Naive thymus-derived CD8-positive, alpha-beta T cell (primary cell): ENCODE data around the gene PRLR. TPM values are rescaled to one million over a fixed set of nuclear protein-coding genes. Genes with fewer than 3 reads are reported as not detected.
"Not testable (repeated sequence)": the region's sequence is repeated elsewhere in the genome, so short reads cannot be mapped to it uniquely, and the experiment has no call there.

Experiments
- ATAC-seq, 2 donors: fragments of 150-1000 bp; cut with Tn5 transposase in 1 of 2; sonication (Bioruptor Pico), chemical (Tn5 transposase) in 1 of 2; 1 replicate in 1 of 2; 2 replicates in 1 of 2; pipeline ENCODE4 v1.10.0; 2021; ENCODE audit warnings: mild to moderate bottlenecking in 2 of 2, moderate library complexity in 2 of 2
- POLR2A ChIA-PET: fragments of 350-600 bp; sonication (Branson Sonifier 250); formaldehyde crosslinking; loops from one replicate; lab custom pipeline; 2021; ENCODE audit warnings: antibody characterized with exemption; lab: Charles Lee
- DNase-seq, 10 donors: peaks; one replicate each; pipeline versions ENCODE4 v3.0.0 to v3.0.0-alpha.2; 2020 to 2022
- H3K27ac Mint-ChIP-seq, 10 donors: one replicate each; pipeline ENCODE4 v1.8.0; 2020 to 2022; ENCODE audit warnings: mild to moderate bottlenecking in 10 of 10, mixed read lengths in 10 of 10, moderate library complexity in 4 of 10, inconsistent platforms in 1 of 10
- H3K27me3 Mint-ChIP-seq, 5 donors: one replicate each; pipeline ENCODE4 v1.8.0; 2021 to 2022; ENCODE audit warnings: mixed read lengths in 5 of 5
- H3K36me3 Mint-ChIP-seq, 3 donors: one replicate each; pipeline ENCODE4 v1.8.0; 2020 to 2022; ENCODE audit warnings: mixed read lengths in 3 of 3, mild to moderate bottlenecking in 2 of 3, inconsistent platforms in 1 of 3
- H3K4me1 Mint-ChIP-seq, 4 donors: one replicate each; pipeline ENCODE4 v1.8.0; 2021 to 2022; ENCODE audit warnings: mixed read lengths in 4 of 4
- H3K4me3 Mint-ChIP-seq, 10 donors: one replicate each; pipeline ENCODE4 v1.8.0; 2020 to 2022; ENCODE audit warnings: mild to moderate bottlenecking in 10 of 10, mixed read lengths in 10 of 10, moderate library complexity in 6 of 10, inconsistent platforms in 1 of 10
- H3K9me3 Mint-ChIP-seq, 9 donors: one replicate each; pipeline ENCODE4 v1.8.0; 2020 to 2022; ENCODE audit warnings: mixed read lengths in 9 of 9, mild to moderate bottlenecking in 3 of 9, inconsistent platforms in 1 of 9, moderate library complexity in 1 of 9
- polyA plus RNA-seq, 3 donors: library from polyadenylated mRNA; unstranded; fragments of 300-500 nt; fragmentation: Illumina TruSeq; gene quantifications; one replicate each; pipeline ENCODE4 v1.2.3, GENCODE V29; 2021
- total RNA-seq, 8 experiments: library from RNA in 2 of 8; stranded (reverse) in 2 of 8; gene quantifications; one replicate each; pipeline ENCODE4 v1.2.3 and lab custom pipeline; 2021 to 2026

The PRLR gene
- total and polyA plus RNA-seq, 5 experiments from 2014 or later, result not detected

DNA sequence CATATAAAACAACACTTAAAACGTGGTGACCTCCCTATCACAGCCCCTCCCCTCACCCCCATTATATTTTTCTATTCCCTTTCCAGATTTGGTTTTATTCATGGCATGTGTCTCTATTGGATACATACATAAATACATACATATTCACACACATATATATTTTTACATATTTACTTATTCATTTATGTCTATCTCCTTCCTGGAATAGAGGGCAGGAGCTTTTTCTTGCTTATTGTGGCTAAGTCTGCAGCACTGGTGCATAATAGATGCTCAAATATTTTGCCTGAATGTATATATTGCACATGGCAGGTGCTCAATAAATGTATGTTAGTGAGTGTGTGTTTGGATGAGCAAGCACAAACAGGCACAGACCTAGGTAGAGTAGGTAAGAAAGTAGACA lies 185.0 kb downstream of the PRLR start:
- peaks cover 0 to 2% (median 0%) of the 10 kb centered on the region in 9 donors for H3K9me3 Mint-ChIP-seq
- POLR2A ChIA-PET, result no interaction called here

GRCh38 chr5:35044649-35045048 lies 185.6 kb downstream of the PRLR start:
- no peak overlapping the region for H3K4me3 Mint-ChIP-seq
- H3K9me3 Mint-ChIP-seq, result peaks cover 0 to 2% (median 0%) of the 10 kb centered on the region in 9 donors
- ATAC-seq (no peak), DNase-seq (no peak)
- POLR2A ChIA-PET, result no interaction called here
- H3K4me1 Mint-ChIP-seq, result no peaks in the 10 kb centered on the region
- H3K27ac Mint-ChIP-seq, result no peak overlapping the region
- H3K27me3 Mint-ChIP-seq, result peaks cover 6 to 27% (median 21%) of the 10 kb centered on the region in 5 donors
- no peaks in the 10 kb centered on the region for H3K36me3 Mint-ChIP-seq

More for the DNA sequence above, 185.0 kb downstream of the PRLR start:
- ATAC-seq, result no peak
- no peak for DNase-seq
- H3K27ac Mint-ChIP-seq, result no peak overlapping the region
- no peaks in the 10 kb centered on the region for H3K36me3 Mint-ChIP-seq
- no peak overlapping the region for H3K4me3 Mint-ChIP-seq
- H3K27me3 Mint-ChIP-seq, result peaks cover 4 to 22% (median 17%) of the 10 kb centered on the region in 5 donors
- H3K4me1 Mint-ChIP-seq, result no peaks in the 10 kb centered on the region

DNA sequence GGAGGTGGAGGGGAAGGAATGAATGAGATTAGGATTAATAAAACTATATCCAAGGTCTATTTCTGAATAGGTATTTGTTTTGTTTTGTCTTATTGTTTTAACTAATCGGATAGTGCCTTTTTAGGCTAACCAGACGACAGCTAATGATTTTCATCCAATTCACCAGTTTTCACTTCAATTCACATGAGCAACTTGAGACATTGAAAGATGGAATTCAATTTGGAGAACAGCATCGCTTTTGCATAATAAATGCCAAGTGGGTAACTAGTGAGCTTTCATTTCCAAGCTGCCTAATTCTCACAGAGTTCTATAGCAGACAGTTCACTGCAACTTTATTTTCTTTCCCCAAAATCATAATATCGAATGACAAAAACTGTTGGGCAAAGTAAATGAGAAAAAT lies 187.5 kb downstream of the PRLR start:
- ATAC-seq (no peak), DNase-seq (no peak)
- Mint-ChIP-seq H3K27me3 (peaks cover 15 to 38% (median 19%) of the 10 kb centered on the region in 5 donors), H3K27ac (no peak overlapping the region), H3K36me3 (no peaks in the 10 kb centered on the region), H3K4me3 (no peak overlapping the region), H3K9me3 (peaks cover 0 to 2% (median 0%) of the 10 kb centered on the region in 9 donors), H3K4me1 (no peaks in the 10 kb centered on the region)
- POLR2A ChIA-PET, result no interaction called here

DNA sequence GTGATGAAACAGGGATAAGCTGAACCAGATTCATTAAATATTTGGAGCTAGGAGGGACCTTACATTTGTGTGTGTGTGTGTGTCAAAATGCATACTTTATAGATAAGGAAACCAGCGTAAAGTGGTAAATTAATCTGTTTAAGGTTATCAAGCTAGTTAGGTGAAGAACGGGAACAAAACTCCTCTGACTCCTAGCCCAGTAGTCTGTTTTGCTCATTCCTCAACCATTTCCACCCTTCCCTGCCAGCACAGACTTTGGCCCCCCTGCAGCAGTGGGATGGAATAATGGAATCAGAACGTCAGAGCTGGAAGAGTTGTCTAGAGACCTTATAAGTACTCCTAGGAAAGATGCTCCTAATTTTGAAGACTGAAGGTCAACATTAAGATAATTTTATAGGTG lies 189.0 kb downstream of the PRLR start:
- Mint-ChIP-seq H3K9me3 (no peaks in the 10 kb centered on the region), H3K4me3 (no peak overlapping the region), H3K27me3 (peaks cover 12 to 50% (median 18%) of the 10 kb centered on the region in 5 donors), H3K4me1 (no peaks in the 10 kb centered on the region), H3K27ac (no peak overlapping the region), H3K36me3 (no peaks in the 10 kb centered on the region)
- ATAC-seq, result no peak
- no peak for DNase-seq
- POLR2A ChIA-PET, result no interaction called here

GRCh38 chr5:35038891-35039290 lies 191.4 kb downstream of the PRLR start:
- no peak for DNase-seq
- Mint-ChIP-seq H3K27me3 (peaks cover 16 to 62% (median 20%) of the 10 kb centered on the region in 5 donors), H3K27ac (no peak overlapping the region), H3K4me1 (no peaks in the 10 kb centered on the region), H3K36me3 (no peaks in the 10 kb centered on the region), H3K9me3 (no peaks in the 10 kb centered on the region), H3K4me3 (no peak overlapping the region)
- ATAC-seq, result no peak
- POLR2A ChIA-PET, result no interaction called here

DNA sequence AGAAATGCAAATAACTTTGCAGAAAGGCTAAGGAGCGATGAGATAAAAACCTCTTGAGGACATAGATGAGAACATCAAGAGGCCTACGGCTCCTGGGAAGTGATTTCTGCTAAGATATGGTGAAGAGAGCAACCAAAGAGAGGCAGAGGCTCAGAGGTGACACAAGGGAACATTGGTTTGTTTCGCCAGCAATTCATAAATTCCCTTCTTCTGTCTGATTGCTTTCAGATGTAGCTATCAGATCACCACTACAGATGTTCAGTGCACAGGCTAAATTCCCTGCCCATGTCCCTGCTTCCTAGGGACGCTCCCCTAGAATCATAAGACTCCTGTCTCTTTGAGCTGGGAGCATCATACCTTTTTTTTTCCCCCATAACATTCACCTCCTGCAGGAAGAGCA lies 193.8 kb downstream of the PRLR start:
- DNase-seq, result no peak
- Mint-ChIP-seq H3K27me3 (peaks cover 19 to 57% (median 28%) of the 10 kb centered on the region in 5 donors), H3K36me3 (no peaks in the 10 kb centered on the region), H3K9me3 (no peaks in the 10 kb centered on the region), H3K4me1 (no peaks in the 10 kb centered on the region), H3K27ac (no peak overlapping the region), H3K4me3 (no peak overlapping the region)
- POLR2A ChIA-PET, result no interaction called here
- ATAC-seq, result no peak

DNA sequence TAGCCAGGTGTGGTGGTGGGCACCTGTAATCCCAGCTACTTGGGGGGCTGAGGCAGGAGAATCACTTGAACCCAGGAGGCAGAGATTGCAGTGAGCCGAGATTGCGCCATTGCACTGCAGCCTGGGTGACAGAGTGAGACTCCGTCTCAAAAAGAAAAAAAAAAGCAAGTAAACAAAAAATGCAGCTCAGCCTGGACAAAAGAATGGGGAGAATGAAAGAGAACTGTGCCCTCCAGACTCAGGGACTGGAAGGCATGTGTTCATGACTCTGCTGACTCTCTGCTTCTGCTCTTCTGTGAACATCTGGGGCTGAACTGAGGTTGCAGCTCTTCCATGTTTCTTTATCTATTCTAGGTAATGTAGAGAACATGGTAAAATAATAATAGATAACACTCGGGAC lies 194.4 kb downstream of the PRLR start:
- peaks cover 19 to 57% (median 24%) of the 10 kb centered on the region in 5 donors for H3K27me3 Mint-ChIP-seq
- H3K36me3 Mint-ChIP-seq, H3K4me3 Mint-ChIP-seq, H3K27ac Mint-ChIP-seq, POLR2A ChIA-PET, H3K9me3 Mint-ChIP-seq, H3K4me1 Mint-ChIP-seq, DNase-seq, ATAC-seq: not testable (repeated sequence)

- DNase-seq (no peak), ATAC-seq (no peak)
- Mint-ChIP-seq H3K4me1 (no peaks in the 10 kb centered on the region), H3K27ac (no peak overlapping the region), H3K9me3 (no peaks in the 10 kb centered on the region), H3K36me3 (no peaks in the 10 kb centered on the region), H3K4me3 (no peak overlapping the region), H3K27me3 (peaks cover 17 to 53% (median 24%) of the 10 kb centered on the region in 5 donors)
- POLR2A ChIA-PET, result no interaction called here
Measured at GRCh38 chr5:35035271-35035670, 195.0 kb downstream of the PRLR start.

- ATAC-seq, result no peak
- no peaks in the 10 kb centered on the region for H3K36me3 Mint-ChIP-seq
- H3K4me3 Mint-ChIP-seq, result no peak overlapping the region
- POLR2A ChIA-PET, result no interaction called here
- H3K27me3 Mint-ChIP-seq, result peaks cover 9 to 50% (median 24%) of the 10 kb centered on the region in 5 donors
- DNase-seq, result no peak
- peaks cover 0 to 2% (median 0%) of the 10 kb centered on the region in 4 donors for H3K4me1 Mint-ChIP-seq
- H3K27ac Mint-ChIP-seq, result no peak overlapping the region
- no peaks in the 10 kb centered on the region for H3K9me3 Mint-ChIP-seq
Measured at GRCh38 chr5:35032356-35032755, 197.9 kb downstream of the PRLR start.

DNA sequence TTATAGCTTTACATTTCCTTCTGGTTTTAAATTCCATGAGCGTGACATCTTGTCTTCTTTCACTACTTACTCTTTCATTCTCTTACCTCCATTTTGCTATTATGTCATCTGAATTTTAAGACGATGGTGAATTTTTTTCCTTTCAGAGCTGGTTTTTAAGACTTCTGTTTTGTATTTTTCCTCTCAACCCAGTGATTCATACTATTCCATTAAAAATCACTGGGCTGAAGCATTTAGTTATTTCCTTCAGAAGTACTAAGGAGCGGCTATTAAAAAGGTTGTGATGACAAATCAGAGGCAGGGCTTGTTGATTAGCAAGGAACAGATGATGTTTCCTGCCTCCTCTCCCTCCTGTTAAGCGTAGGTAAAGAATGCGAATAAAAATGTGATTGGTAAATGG lies 199.0 kb downstream of the PRLR start:
- ATAC-seq, result no peak
- Mint-ChIP-seq H3K9me3 (no peaks in the 10 kb centered on the region), H3K27me3 (peaks cover 9 to 39% (median 25%) of the 10 kb centered on the region in 5 donors), H3K4me3 (no peak overlapping the region), H3K27ac (no peak overlapping the region), H3K36me3 (no peaks in the 10 kb centered on the region), H3K4me1 (peaks cover 0 to 2% (median 0%) of the 10 kb centered on the region in 4 donors)
- no peak for DNase-seq
- POLR2A ChIA-PET, result no interaction called here

DNA sequence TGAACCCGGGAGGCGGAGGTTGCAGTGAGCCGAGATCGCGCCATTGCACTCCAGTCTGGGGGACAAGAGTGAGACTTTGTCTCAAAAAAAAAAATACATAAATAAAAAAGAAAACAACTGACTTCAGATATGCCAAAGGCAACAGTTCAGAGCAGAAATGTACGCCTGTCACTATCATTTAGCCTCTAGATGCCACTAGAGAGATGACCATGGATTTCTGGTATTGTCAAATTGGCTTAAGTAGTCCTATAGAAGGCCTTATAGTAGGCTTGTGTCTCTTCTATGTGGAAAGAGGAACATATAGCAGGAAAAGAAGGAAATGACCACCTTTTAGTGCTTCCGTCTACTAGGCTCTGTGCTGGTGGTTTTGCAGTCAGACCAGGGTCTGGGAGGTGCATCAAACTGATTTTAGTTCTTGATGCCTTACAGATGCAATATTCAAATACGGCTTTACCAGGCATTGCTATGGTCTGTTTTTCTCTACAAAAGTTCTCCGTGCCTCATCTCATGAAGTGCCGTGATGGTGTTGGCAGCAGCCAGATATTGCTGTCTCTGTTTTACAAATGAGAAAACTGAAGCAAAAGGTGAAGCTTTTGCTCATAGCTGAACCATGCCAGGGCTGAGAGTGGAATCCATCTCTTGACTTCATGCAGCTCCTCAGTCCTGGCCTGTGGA lies 199.7 kb downstream of the PRLR start:
- ATAC-seq (no peak), DNase-seq (no peak)
- Mint-ChIP-seq H3K4me3 (no peak overlapping the region), H3K27me3 (peaks cover 9 to 36% (median 25%) of the 10 kb centered on the region in 5 donors), H3K27ac (no peak overlapping the region), H3K4me1 (peaks cover 0 to 2% (median 0%) of the 10 kb centered on the region in 4 donors), H3K9me3 (no peaks in the 10 kb centered on the region), H3K36me3 (no peaks in the 10 kb centered on the region)
- POLR2A ChIA-PET, result no interaction called here

GRCh38 chr5:35029333-35029732 lies 201.0 kb downstream of the PRLR start:
- H3K9me3 Mint-ChIP-seq, result no peaks in the 10 kb centered on the region
- no peak overlapping the region for H3K27ac Mint-ChIP-seq
- H3K36me3 Mint-ChIP-seq, result no peaks in the 10 kb centered on the region
- H3K4me3 Mint-ChIP-seq, result no peak overlapping the region
- no peak for DNase-seq
- POLR2A ChIA-PET, result no interaction called here
- ATAC-seq, result no peak
- peaks cover 6 to 27% (median 22%) of the 10 kb centered on the region in 5 donors for H3K27me3 Mint-ChIP-seq
- peaks cover 0 to 2% (median 0%) of the 10 kb centered on the region in 4 donors for H3K4me1 Mint-ChIP-seq

- ATAC-seq, result no peak
- DNase-seq, result no peak
- H3K36me3 Mint-ChIP-seq, result no peaks in the 10 kb centered on the region
- H3K9me3 Mint-ChIP-seq, result no peaks in the 10 kb centered on the region
- H3K4me3 Mint-ChIP-seq, result no peak overlapping the region
- POLR2A ChIA-PET, result no interaction called here
- peaks cover 3 to 26% (median 11%) of the 10 kb centered on the region in 5 donors for H3K27me3 Mint-ChIP-seq
- no peak overlapping the region for H3K27ac Mint-ChIP-seq
- peaks cover 0 to 2% (median 0%) of the 10 kb centered on the region in 4 donors for H3K4me1 Mint-ChIP-seq
Measured at GRCh38 chr5:35026941-35027340, 203.3 kb downstream of the PRLR start.
